RPMI7951 (cell line): ENCODE data around the gene C9orf50. TPM values are rescaled to one million over a fixed set of nuclear protein-coding genes. Genes with fewer than 3 reads are reported as not detected.
"Not testable (repeated sequence)": the region's sequence is repeated elsewhere in the genome, so short reads cannot be mapped to it uniquely, and the experiment has no call there.

Experiments used
- DNase-seq: peaks from one replicate; pipeline ENCODE4 v3.0.0-alpha.2; 2012; ENCODE audit warnings: low read depth
- total RNA-seq: library from RNA; depleted of rRNA; stranded (reverse); fragments of >200 nt; shearing (Covaris generic); gene quantifications from 2 replicates; pipeline ENCODE4 v1.2.3, GENCODE V29; 2014

Gene C9orf50
- total RNA-seq, 1 experiment from 2014 or later, result not detected

GRCh38 chr9:129610473-129611306 lies 10.2 kb downstream of the C9orf50 start:
- DNase-seq, result peak; percentile 63

- no peak for DNase-seq
Measured at GRCh38 chr9:129610213-129610472, 10.8 kb downstream of the C9orf50 start.

GRCh38 chr9:129609486-129610212 lies 11.3 kb downstream of the C9orf50 start:
- peak; percentile 55 for DNase-seq

GRCh38 chr9:129608561-129609481 lies 12.1 kb downstream of the C9orf50 start:
- no peak for DNase-seq

- DNase-seq, result no peak
Measured at GRCh38 chr9:129607027-129607387, 13.9 kb downstream of the C9orf50 start.

GRCh38 chr9:129606161-129607026 lies 14.5 kb downstream of the C9orf50 start:
- no peak for DNase-seq

- DNase-seq, result no peak
Measured at GRCh38 chr9:129604766-129605163, 16.1 kb downstream of the C9orf50 start.

- DNase-seq, result no peak
Measured at GRCh38 chr9:129604056-129604765, 16.7 kb downstream of the C9orf50 start.

- no peak for DNase-seq
Measured at GRCh38 chr9:129602598-129603415, 18.1 kb downstream of the C9orf50 start.

- DNase-seq, result no peak
Measured at GRCh38 chr9:129601082-129601674, 19.7 kb downstream of the C9orf50 start.

GRCh38 chr9:129598089-129598596 lies 22.8 kb downstream of the C9orf50 start:
- no peak for DNase-seq

GRCh38 chr9:129597355-129598088 lies 23.4 kb downstream of the C9orf50 start:
- peak; percentile 75 for DNase-seq

- DNase-seq, result peak; percentile 57
Measured at GRCh38 chr9:129596541-129597331, 24.2 kb downstream of the C9orf50 start.

GRCh38 chr9:129595903-129596540 lies 24.9 kb downstream of the C9orf50 start:
- DNase-seq, result no peak

GRCh38 chr9:129595311-129595741 lies 25.6 kb downstream of the C9orf50 start:
- peak; percentile 60 for DNase-seq

GRCh38 chr9:129594632-129595031 lies 26.3 kb downstream of the C9orf50 start:
- no peak for DNase-seq

GRCh38 chr9:129592790-129593189 lies 28.1 kb downstream of the C9orf50 start:
- DNase-seq, result not testable (repeated sequence)
